Measurements from ENCODE around the gene OSCP1.

- no peak for TF ChIP-seq CTCF (conservative IDR thresholded peaks at IDR 0.05; ENCODE audit: low read depth in 2 of 2)
- no peak for TF ChIP-seq CREB1 (CRISPR knock-in tag; IDR thresholded peaks at IDR 0.05; ENCODE audit: low read depth)
- TF ChIP-seq EZH2 (IDR thresholded peaks at IDR 0.05; ENCODE audit: low read depth, unreplicated experiment): no peak
- no peak for TF ChIP-seq JUNB (IDR thresholded peaks at IDR 0.05; ENCODE audit: unreplicated experiment)
- TF ChIP-seq POLR2AphosphoS5 (IDR thresholded peaks at IDR 0.05; ENCODE audit: low read depth): no peak
- TF ChIP-seq REST (IDR thresholded peaks at IDR 0.05; ENCODE audit: unreplicated experiment): no peak
- no peak for TF ChIP-seq NANOG (IDR thresholded peaks at IDR 0.05; ENCODE audit: borderline replicate concordance)
- no peak for TF ChIP-seq EZH2phosphoT487 (IDR thresholded peaks at IDR 0.05; ENCODE audit: unreplicated experiment)
- no peak for TF ChIP-seq ZNF114 (CRISPR knock-in tag; IDR thresholded peaks at IDR 0.05)
Measured at GRCh38 chr1:36387141-36387949, 62.9 kb downstream of the OSCP1 start.
